GM21786 (cell line): ENCODE data around the gene CDC42BPG.
"Not testable (repeated sequence)": the region's sequence is repeated elsewhere in the genome, so short reads cannot be mapped to it uniquely, and the experiment has no call there.

ENCODE experiments used
- ATAC-seq: cut with Tn5 transposase; IDR thresholded peaks from one replicate; pipeline ENCODE4 v1.9.1; 2021; ENCODE audit not compliant: unreplicated experiment

CDC42BPG gene

GRCh38 chr11:64849598-64850356 is 5.3 kb upstream of the CDC42BPG start:
- ATAC-seq, result no peak

DNA sequence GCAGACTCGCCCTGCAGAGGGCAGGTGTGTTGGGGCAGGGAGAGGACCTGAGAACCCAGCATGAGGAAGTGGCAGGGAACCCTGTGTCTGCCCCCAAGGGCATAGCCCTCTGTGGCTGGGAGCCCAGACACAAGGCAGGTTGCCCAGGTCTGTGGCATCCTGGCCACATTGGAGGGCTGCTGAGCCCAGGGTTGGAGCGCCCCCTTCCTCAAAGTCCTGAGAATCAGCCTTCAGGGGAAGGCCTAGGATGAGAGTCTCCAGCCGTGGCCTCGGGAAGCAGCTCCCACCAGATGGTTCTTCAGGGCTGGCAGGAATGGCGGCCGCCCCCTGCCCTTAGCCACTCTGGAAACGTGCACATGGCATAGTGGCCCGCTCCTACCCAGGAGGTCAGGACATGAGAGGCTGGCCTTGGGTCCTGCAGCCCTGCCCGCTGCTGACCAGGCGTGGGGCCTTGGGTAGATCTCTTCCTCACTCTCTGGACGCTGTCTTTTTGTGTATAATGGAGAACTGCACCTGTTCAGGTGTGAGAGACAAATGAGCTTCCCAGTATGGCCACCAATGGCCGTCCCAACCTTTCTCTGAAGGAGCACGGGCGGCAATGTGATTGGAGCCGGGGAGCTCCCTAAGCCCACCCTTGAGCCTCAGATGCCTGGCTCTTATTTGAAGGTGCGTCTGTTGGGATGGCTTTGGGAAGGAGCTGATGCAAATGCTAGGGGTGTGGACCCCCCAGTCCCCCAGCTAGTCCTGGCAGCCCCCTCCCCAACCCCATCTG is 4.6 kb upstream of the CDC42BPG start:
- ATAC-seq, result no peak

- no peak for ATAC-seq
Observed at GRCh38 chr11:64848214-64848825, 3.9 kb upstream of the CDC42BPG start.

- ATAC-seq, result no peak
Observed at GRCh38 chr11:64846998-64847666, 2.7 kb upstream of the CDC42BPG start.

- ATAC-seq, result not testable (repeated sequence)
Observed at GRCh38 chr11:64845776-64846129, 1.3 kb upstream of the CDC42BPG start.

DNA sequence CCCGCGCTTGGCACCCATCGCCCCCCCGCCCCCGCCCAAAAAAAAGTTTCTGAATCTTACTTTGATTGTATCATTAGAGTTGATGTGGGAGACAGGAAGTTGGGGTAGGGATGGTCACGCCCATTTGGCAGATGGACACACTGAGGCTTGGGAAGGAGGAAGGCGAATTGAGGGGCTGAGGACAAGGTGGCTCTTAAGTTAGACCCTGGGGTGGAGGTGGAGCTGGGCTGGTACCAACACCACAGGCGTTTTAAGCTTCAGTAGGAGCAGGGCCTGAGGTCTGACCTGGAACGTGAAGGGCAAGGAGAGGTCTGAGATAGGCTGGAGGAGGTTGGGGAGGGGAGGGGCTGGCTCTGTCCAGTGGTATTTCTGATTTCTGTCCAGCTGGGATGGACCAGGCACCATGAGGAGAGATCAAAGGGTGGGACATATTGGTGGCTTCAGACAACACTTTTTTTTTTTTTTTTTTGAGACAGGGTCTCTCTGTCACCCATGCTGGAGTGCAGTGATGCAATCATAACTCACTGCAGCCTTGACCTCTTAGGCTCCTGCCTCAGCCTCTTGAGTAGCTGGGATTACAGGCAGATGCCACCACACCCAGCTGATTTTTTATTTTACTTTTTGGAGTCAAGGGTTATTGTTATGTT is 799 bp upstream of the CDC42BPG start:
- no peak for ATAC-seq

GRCh38 chr11:64843686-64844329 is 645 bp downstream of the CDC42BPG start:
- no peak for ATAC-seq

GRCh38 chr11:64842851-64843685 is 1.4 kb downstream of the CDC42BPG start:
- no peak for ATAC-seq

- ATAC-seq, result no peak
Observed at GRCh38 chr11:64842366-64842759, 2.1 kb downstream of the CDC42BPG start.

DNA sequence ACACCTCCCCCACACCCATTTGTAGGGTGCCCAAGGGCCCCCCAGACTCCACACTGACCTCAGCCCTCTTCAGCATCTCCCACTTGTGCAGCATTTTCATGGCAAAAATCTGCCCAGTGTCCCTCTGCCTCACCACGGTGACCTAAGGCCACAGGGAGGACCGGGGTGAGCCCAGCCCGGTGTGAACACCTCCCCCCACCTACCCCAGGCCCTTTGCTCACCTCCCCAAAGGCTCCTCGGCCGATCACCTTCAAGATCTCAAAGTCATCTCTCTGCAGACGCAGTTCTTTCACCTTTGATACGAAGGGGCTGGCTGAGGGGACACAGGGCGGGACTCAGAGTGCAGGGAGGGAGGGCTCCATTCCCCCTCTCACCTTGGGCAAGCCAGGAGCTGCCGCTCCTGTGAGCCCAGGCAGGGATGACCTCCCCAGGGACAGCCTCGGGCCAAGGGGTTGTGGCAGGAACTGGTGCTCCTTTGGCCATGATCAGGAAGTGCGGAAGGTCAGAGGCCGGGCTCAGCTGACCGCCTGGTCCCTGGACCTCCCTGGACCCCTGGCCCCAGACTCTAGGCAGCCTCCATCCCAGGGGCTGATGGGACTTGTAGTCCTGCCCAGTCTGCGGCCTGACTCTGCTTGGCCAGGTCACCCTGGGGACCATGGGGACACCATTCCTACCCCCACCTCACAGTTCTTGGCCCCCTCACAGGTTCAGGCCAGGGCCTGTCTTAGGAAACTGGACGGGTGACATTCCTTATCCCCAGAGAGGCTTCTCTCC is 2.7 kb downstream of the CDC42BPG start:
- ATAC-seq, result no peak

DNA sequence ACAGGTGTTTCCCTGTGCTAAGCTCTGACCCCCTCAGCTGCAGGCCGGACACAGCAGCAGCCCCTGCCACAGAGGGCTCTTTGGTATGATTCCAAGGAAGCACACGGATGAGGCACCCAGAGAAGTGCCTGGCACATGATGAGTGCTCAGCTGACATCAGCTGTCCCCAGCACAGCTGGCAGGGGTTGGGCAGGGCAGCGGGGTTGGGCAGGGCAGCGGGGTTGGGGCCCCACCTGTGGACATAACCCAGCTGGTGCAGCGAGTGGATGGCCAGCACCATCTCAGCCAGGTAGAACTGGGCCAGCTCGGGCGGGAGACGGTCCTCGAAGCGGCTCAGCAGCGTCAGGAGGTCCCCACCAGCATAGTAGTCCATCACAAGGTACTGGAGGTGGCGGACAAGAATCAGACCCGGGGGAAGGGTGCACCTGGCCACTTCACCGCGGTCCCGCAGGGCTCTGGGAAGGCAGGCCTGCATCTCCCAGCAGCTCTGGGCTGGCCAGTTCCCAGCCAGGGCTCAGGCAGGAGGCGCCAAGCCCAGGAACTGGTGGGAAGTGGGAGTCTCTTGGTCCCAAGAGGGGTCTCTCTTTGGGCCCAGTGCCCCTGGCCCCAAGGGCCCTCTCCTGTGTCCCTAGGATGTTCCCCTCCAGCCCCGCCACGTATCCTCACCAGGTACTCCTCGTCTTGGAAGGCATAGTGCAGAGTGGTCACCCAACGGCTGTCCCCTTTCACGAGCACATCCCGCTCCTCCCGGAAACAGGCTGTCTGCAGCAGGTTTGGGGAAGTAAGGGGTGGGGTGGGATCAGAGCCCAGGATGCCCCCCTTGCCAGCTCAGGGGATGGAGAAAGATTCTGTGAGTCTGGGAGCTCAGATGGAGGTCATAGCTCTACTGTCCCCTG is 4.3 kb downstream of the CDC42BPG start:
- no peak for ATAC-seq

GRCh38 chr11:64839335-64839734 is 5.1 kb downstream of the CDC42BPG start:
- ATAC-seq, result no peak

DNA sequence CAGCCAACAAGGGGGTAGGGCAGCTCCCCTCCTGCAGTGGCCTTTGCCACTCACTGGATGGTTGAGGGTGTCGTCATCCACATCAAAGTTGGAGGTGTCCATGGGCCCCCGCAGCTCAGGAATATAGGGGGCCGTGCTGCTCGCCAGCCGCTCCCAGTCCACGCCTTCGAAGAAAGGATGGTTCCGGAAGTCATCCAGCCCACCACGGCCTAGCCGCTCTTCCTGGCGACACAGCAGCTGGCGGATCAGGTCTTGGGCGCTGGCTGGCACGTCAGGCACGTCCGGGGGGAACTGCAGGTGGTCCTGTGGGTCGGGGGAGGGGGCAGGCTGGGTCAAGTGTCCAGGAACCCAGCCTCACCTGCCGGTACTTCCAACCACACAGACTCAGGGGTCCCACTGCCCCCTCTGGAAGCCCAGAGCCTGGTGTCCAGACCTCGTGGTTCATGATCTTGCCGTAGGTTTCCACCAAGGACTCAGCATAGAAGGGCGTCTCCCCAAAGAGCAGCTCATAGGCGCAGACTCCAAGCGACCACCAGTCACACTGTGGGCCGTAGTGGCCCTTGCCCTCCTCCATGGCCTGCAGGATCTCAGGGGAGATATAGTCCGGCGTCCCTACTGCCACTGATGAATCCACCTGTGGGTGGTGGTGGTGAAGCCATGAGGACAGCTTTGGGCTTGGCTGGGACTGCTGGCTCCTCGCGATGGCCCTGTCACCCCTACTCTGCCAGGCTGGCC is 5.7 kb downstream of the CDC42BPG start:
- ATAC-seq, result no peak

DNA sequence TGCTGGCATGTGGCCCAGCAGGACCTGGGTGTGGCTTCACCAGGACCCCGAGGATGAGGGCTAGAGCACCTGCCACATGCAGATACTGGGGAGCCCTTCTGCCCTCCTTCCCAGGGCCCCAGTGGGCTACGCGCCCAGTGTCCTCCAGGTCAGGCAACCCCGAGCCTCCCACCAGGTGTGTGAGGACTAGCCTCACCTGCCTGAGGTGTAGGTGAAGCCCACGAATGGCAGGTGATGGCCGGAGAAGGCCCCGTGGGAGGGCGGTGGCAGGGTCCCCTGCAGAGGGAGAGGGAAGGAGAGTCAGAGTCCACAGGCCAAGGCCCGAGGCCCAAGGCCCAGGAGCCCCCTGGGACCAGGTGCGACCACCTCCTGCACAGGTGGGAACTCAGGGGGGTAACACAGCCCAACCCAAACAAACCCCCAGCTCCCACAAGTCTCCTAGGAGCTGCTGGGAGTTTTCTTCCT is 6.5 kb downstream of the CDC42BPG start:
- no peak for ATAC-seq

DNA sequence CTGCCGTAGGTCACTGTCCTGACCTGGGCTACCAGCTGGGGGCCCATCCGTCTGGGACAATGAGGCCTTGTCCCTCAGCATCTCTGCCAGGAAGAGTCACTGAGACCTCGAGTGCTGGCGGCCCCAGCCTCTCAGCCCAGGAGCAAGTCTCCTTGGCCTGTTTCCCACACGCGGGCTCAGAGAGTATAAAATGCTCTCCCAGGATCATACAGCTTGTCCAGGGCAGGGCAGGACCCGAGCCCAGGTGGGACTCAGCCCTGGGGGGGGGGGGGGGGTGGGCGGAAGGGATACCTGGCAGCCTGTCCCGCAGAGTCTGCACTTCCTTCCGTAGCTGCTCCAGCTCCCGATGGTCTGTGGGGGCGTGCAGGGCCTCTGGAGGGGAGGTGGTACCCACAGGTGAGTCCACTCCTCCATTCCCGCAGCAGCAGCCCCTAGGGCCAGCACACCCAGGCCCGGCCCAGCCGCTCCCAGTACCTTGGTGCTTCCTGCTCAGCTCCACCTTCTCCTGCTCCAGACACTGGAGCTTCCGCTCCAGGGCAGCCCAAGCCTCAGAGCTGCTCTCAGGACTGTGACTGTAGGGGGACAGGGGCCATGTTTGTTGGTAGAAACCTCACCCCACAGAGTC is 7.9 kb downstream of the CDC42BPG start:
- ATAC-seq, result no peak

- ATAC-seq, result no peak
Observed at GRCh38 chr11:64835616-64836447, 8.6 kb downstream of the CDC42BPG start.
